Trophoblast cell (in vitro differentiated cells and primary cell): ENCODE results near the gene IL17A.

Experiments
- DNase-seq, 2 donors: peaks; one replicate each; pipeline ENCODE4 v3.0.0-alpha.2; 2016
- H2AFZ ChIP-seq: 2 replicates; pipeline ENCODE4 v1.6.1; 2013; ENCODE audit warnings: low read length, moderate library complexity, mild to moderate bottlenecking; ENCODE audit not compliant: insufficient read depth, poor library complexity
- H2AK5ac ChIP-seq: 2 replicates; pipeline ENCODE4 v1.6.1; 2013; ENCODE audit warnings: mild to moderate bottlenecking, low read length
- H2BK120ac ChIP-seq: 2 replicates; pipeline ENCODE4 v1.6.1; 2013; ENCODE audit warnings: low read length, mild to moderate bottlenecking, moderate library complexity; ENCODE audit not compliant: insufficient read depth, poor library complexity
- H2BK12ac ChIP-seq: 2 replicates; pipeline ENCODE4 v1.6.1; 2013; ENCODE audit warnings: mild to moderate bottlenecking, low read length, moderate library complexity
- H2BK5ac ChIP-seq: 2 replicates; pipeline ENCODE4 v1.6.1; 2013; ENCODE audit warnings: low read length, low read depth, moderate library complexity, mild to moderate bottlenecking; ENCODE audit not compliant: poor library complexity
- H3K14ac ChIP-seq: 2 replicates; pipeline ENCODE4 v1.6.1; 2013; ENCODE audit warnings: mild to moderate bottlenecking, low read length
- H3K18ac ChIP-seq: 2 replicates; pipeline ENCODE4 v1.6.1; 2013; ENCODE audit warnings: mild to moderate bottlenecking, low read length
- H3K23ac ChIP-seq: 2 replicates; pipeline ENCODE4 v1.6.1; 2013; ENCODE audit warnings: low read length
- H3K27ac ChIP-seq: 2 replicates; pipeline ENCODE4 v1.5.1; 2013; ENCODE audit warnings: low read depth, mild to moderate bottlenecking, inconsistent platforms, low read length, moderate library complexity
- H3K27me3 ChIP-seq: 2 replicates; pipeline ENCODE4 v1.6.1; 2013; ENCODE audit warnings: inconsistent platforms, mild to moderate bottlenecking, low read length, moderate library complexity; ENCODE audit not compliant: insufficient read depth
- H3K36me3 ChIP-seq, 2 experiments: 1 replicate in 1 of 2; 2 replicates in 1 of 2; pipeline ENCODE4 v1.6.1; 2013; ENCODE audit warnings: low read length in 2 of 2, mild to moderate bottlenecking in 2 of 2, moderate library complexity in 1 of 2; ENCODE audit not compliant: insufficient read depth in 2 of 2, control insufficient read depth in 1 of 2
- H3K4ac ChIP-seq: 2 replicates; pipeline ENCODE4 v1.6.1; 2013; ENCODE audit warnings: low read depth, mild to moderate bottlenecking, low read length, moderate library complexity
- H3K4me1 ChIP-seq, 2 experiments: 1 replicate in 1 of 2; 2 replicates in 1 of 2; pipeline ENCODE4 v1.6.1; 2013; ENCODE audit warnings: low read length in 2 of 2, mild to moderate bottlenecking in 2 of 2, moderate library complexity in 1 of 2; ENCODE audit not compliant: insufficient read depth in 2 of 2, control insufficient read depth in 1 of 2
- H3K4me2 ChIP-seq: 2 replicates; pipeline ENCODE4 v1.6.1; 2013; ENCODE audit warnings: inconsistent platforms, mild to moderate bottlenecking, low read length, moderate library complexity
- H3K4me3 ChIP-seq: 2 replicates; pipeline ENCODE4 v1.5.1; 2013; ENCODE audit warnings: mild to moderate bottlenecking, low read depth, low read length, inconsistent platforms
- H3K79me1 ChIP-seq: one replicate; pipeline ENCODE4 v1.6.1; 2013; ENCODE audit warnings: low read length
- H3K79me2 ChIP-seq: 2 replicates; pipeline ENCODE4 v1.6.1; 2013; ENCODE audit warnings: low read length, mild to moderate bottlenecking; ENCODE audit not compliant: control insufficient read depth, insufficient read depth, poor library complexity
- H3K9ac ChIP-seq: 2 replicates; pipeline ENCODE4 v1.6.1; 2013; ENCODE audit warnings: mild to moderate bottlenecking, low read length
- H3K9me3 ChIP-seq: 2 replicates; pipeline ENCODE4 v1.6.1; 2013; ENCODE audit warnings: low read depth, mild to moderate bottlenecking, control low read depth, inconsistent platforms, low read length; ENCODE audit not compliant: insufficient read depth
- H4K12ac ChIP-seq: 2 replicates; pipeline ENCODE4 v1.6.1; 2013; ENCODE audit warnings: low read depth, mild to moderate bottlenecking, low read length, moderate library complexity
- H4K8ac ChIP-seq: 2 replicates; pipeline ENCODE4 v1.6.1; 2013; ENCODE audit warnings: low read depth, mild to moderate bottlenecking, low read length, moderate library complexity
- H4K91ac ChIP-seq: one replicate; pipeline ENCODE4 v1.6.1; 2013; ENCODE audit warnings: low read depth, mild to moderate bottlenecking, low read length, moderate library complexity
- WGBS: extraction: QIAGEN DNeasy Blood & Tissue Kit; methylation state at CpG from one replicate; pipeline ENCODE4 v1.1.7; 2013; ENCODE audit warnings: missing lambda C conversion rate; ENCODE audit not compliant: insufficient read length, insufficient coverage; ENCODE audit errors: extremely low coverage; 5-methylcytosine and 5-hydroxymethylcytosine counted together

IL17A gene

DNA sequence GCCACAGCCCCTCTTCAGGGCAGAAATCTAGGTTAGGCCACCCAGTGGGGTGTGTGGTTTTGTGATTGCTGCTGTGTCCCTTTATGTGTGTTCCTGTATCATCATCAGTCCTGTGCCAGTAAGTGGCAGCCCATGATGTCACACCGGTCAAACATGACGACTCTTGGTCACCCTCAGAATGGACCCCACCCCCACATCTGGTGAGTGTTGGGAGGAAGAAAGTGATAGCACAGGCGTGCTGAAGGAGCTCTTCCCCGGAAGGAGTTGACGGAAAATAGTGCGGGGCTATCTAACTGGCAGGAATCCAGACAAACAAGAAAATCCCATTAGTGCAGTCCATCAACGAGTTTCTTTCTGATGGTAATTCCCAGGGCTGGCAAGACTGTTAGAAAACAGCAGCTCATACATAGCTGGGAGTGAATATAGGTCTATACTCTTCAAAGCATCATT, 33.4 kb upstream of the IL17A start:
- Histone ChIP-seq H3K18ac (no peak overlapping the region), H3K23ac (no peak overlapping the region), H3K27ac (no peak overlapping the region), H3K79me2 (no peaks in the 10 kb centered on the region), H2BK120ac (no peak overlapping the region), H2BK5ac (no peak overlapping the region), H2AK5ac (no peak overlapping the region), H4K91ac (no peak overlapping the region), H4K12ac (no peak overlapping the region), H3K27me3 (no peaks in the 10 kb centered on the region), H3K4ac (no peak overlapping the region), H2AFZ (no peak overlapping the region), H3K36me3 (no peaks in the 10 kb centered on the region), H3K9ac (no peak overlapping the region), H2BK12ac (no peak overlapping the region), H3K79me1 (no peaks in the 10 kb centered on the region), H4K8ac (no peak overlapping the region), H3K4me3 (no peak overlapping the region), H3K9me3 (no peaks in the 10 kb centered on the region), H3K4me1 (peaks cover 16 to 21% of the 10 kb centered on the region in 2 experiments), H3K4me2 (peak overlapping the region; percentile 13), H3K14ac (no peak overlapping the region)
- no CpG with 5 or more reads among the region's 7 CpGs for WGBS
- peak; percentile 64 to 85 for DNase-seq

DNA sequence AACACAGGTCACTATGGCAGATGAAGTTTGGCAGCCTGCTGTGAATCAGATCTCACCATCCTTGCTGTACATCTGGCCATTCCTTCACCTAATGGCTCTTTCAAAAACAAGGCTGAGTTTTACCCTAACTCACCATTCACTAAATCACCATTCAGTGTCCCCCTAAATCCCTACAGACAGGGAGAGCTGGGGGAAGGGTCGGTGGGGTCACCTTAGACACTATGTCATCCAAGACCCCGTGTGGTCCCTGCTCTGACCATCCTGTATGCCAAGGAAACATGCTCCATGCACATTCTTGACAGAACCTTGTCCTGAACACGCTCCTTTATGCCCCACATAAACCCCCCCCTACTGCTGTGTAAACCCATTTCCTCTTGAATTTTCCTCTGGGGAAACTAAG, 31.8 kb upstream of the IL17A start:
- H3K23ac ChIP-seq: no peak overlapping the region
- H3K36me3 ChIP-seq: no peaks in the 10 kb centered on the region
- H2BK120ac ChIP-seq: no peak overlapping the region
- no peaks in the 10 kb centered on the region for H3K9me3 ChIP-seq
- H2AK5ac ChIP-seq: no peak overlapping the region
- no peak overlapping the region for H3K9ac ChIP-seq
- no peak overlapping the region for H3K27ac ChIP-seq
- H3K79me1 ChIP-seq: no peaks in the 10 kb centered on the region
- H3K4ac ChIP-seq: no peak overlapping the region
- H4K8ac ChIP-seq: no peak overlapping the region
- no peak overlapping the region for H2AFZ ChIP-seq
- no peak overlapping the region for H3K4me2 ChIP-seq
- no peak overlapping the region for H4K91ac ChIP-seq
- peaks cover 16 to 21% of the 10 kb centered on the region in 2 experiments for H3K4me1 ChIP-seq
- no peak for DNase-seq
- H3K27me3 ChIP-seq: no peaks in the 10 kb centered on the region
- H3K18ac ChIP-seq: no peak overlapping the region
- no peaks in the 10 kb centered on the region for H3K79me2 ChIP-seq
- no peak overlapping the region for H4K12ac ChIP-seq
- H3K14ac ChIP-seq: no peak overlapping the region
- no peak overlapping the region for H3K4me3 ChIP-seq
- no peak overlapping the region for H2BK5ac ChIP-seq
- no CpG with 5 or more reads among the region's 3 CpGs for WGBS
- H2BK12ac ChIP-seq: no peak overlapping the region

DNA sequence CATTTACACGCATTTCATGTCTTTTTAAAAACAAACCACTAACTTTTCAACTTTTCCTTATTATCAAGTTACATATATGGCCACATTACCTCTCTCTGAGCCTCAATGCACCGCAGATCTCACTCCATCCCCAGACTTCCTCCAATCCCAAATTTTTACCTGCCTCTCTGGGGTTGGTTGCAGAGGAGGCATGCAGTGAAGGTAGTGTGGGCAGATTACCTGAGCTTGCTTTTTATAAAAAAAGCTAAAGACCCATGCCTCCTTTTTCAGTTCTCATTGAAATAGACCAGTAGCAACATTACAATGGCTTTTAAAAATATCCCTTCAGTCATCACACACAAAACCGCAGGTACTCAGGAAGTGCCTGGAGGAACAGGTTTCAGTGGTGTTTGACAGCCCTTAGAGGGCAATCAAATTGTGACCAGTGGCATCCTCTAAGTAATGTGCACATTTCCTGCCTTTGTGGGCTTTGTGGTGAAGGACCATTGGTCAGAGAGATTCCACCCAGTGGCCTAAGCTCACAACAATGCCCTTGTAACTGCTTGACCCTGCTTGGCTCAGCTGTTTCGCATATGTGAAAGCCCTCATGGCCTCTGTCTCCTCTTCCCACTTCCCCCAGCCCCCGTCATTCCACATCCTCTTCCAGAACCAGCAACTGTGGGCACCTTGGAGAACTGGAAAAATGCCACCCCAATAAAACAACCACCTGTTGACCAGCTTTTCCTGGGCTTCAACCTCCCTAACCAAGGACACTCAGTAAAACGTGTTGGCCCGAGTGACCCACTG, 30.2 kb upstream of the IL17A start:
- no peaks in the 10 kb centered on the region for H3K36me3 ChIP-seq
- no peaks in the 10 kb centered on the region for H3K79me1 ChIP-seq
- H3K9me3 ChIP-seq: peaks cover 3% of the 10 kb centered on the region
- no peak overlapping the region for H3K14ac ChIP-seq
- H4K91ac ChIP-seq: no peak overlapping the region
- no peak overlapping the region for H2BK120ac ChIP-seq
- no peak overlapping the region for H2BK12ac ChIP-seq
- no peak overlapping the region for H2AFZ ChIP-seq
- H3K27ac ChIP-seq: no peak overlapping the region
- H3K9ac ChIP-seq: no peak overlapping the region
- H3K4ac ChIP-seq: no peak overlapping the region
- peaks cover 16 to 21% of the 10 kb centered on the region in 2 experiments for H3K4me1 ChIP-seq
- no peak overlapping the region for H3K23ac ChIP-seq
- H3K4me2 ChIP-seq: no peak overlapping the region
- no peak overlapping the region for H2BK5ac ChIP-seq
- no peak overlapping the region for H3K4me3 ChIP-seq
- no peak overlapping the region for H3K18ac ChIP-seq
- peak in 1 of 2 donors; percentile 37 for DNase-seq
- H3K79me2 ChIP-seq: no peaks in the 10 kb centered on the region
- 100% methylated on average over 1 of the region's 7 CpGs for WGBS
- H4K8ac ChIP-seq: no peak overlapping the region
- H3K27me3 ChIP-seq: no peaks in the 10 kb centered on the region
- no peak overlapping the region for H4K12ac ChIP-seq
- H2AK5ac ChIP-seq: no peak overlapping the region

DNA sequence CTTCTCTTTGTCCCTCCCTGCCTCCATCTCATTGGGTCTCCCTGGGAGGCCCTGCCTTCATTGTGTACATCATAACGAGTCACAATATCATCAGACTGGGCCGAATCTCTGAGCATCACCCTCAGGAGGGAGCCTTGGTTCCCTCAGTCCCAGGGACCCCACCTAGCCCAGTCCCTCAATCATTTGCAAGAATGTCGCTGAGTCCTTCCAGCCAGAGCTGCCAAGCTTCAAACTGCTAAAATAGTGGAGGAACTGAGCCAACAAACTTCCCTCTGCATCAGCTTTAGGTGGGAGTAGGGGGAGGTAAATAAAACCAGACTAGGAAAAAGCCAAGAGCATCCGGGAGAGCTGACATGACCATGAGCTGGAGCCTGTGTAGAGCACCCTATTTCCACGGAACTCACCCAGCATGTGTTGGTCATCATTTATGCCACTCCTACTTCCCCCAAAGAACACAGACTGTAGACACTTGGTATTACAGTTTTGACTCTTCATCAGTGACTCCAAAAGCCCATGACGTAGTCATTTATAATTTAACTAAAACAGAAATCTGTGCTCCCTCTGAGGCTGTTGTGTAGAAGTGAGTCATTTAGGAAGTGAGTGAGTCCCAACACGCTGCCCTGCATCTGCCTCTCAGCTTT, 28.8 kb upstream of the IL17A start:
- Histone ChIP-seq H3K4me2 (no peak overlapping the region), H2BK12ac (no peak overlapping the region), H2BK120ac (no peak overlapping the region), H4K91ac (no peak overlapping the region), H3K36me3 (no peaks in the 10 kb centered on the region), H3K4ac (no peak overlapping the region), H3K9ac (no peak overlapping the region), H3K4me1 (peaks cover 13% of the 10 kb centered on the region in 2 experiments), H2BK5ac (no peak overlapping the region), H4K8ac (no peak overlapping the region), H3K27ac (no peak overlapping the region), H4K12ac (no peak overlapping the region), H3K79me1 (no peaks in the 10 kb centered on the region), H3K27me3 (no peaks in the 10 kb centered on the region), H2AFZ (no peak overlapping the region), H3K79me2 (no peaks in the 10 kb centered on the region), H2AK5ac (no peak overlapping the region), H3K4me3 (no peak overlapping the region), H3K9me3 (peaks cover 4% of the 10 kb centered on the region), H3K14ac (no peak overlapping the region), H3K18ac (no peak overlapping the region), H3K23ac (no peak overlapping the region)
- no CpG with 5 or more reads among the region's 7 CpGs for WGBS
- no peak for DNase-seq
